ENCODE data around the gene AURKB. TPM values are rescaled to one million over a fixed set of nuclear protein-coding genes. Genes with fewer than 3 reads are reported as not detected.
A peak's percentile ranks its signal among the peaks of the same experiment; 100 is the strongest.

The AURKB gene
- total and polyA plus RNA-seq, 2 of the 13 experiments (the other 11 are each of a cell fraction or from before 2014, with no cell fraction given) = 29.5 to 75.3 TPM

GRCh38 chr17:8185582-8186445, 24.6 kb downstream of the AURKB start (continued):
- TF ChIP-seq, protein P1, sequence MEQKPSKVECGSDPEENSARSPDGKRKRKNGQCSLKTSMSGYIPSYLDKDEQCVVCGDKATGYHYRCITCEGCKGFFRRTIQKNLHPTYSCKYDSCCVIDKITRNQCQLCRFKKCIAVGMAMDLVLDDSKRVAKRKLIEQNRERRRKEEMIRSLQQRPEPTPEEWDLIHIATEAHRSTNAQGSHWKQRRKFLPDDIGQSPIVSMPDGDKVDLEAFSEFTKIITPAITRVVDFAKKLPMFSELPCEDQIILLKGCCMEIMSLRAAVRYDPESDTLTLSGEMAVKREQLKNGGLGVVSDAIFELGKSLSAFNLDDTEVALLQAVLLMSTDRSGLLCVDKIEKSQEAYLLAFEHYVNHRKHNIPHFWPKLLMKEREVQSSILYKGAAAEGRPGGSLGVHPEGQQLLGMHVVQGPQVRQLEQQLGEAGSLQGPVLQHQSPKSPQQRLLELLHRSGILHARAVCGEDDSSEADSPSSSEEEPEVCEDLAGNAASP (CRISPR knock-in tag; IDR thresholded peaks at IDR 0.05; ENCODE audit: borderline replicate concordance) = peak; percentile 79; the same call in 1 of the 2 replicates
- TF ChIP-seq HDAC1 (CRISPR knock-in tag; IDR thresholded peaks at IDR 0.05) (no peak; the same call in 1 of the 2 replicates), ZNF432 (CRISPR knock-in tag; IDR thresholded peaks at IDR 0.05; ENCODE audit: borderline replicate concordance) (no peak), TBX2 (CRISPR knock-in tag; IDR thresholded peaks at IDR 0.05; ENCODE audit: borderline replicate concordance) (no peak; the same call in 1 of the 2 replicates), MAZ (IDR thresholded peaks at IDR 0.05; ENCODE audit: borderline replicate concordance, low read depth, low read length) (no peak), MAZ (CRISPR knock-in tag; IDR thresholded peaks at IDR 0.05; ENCODE audit: low read depth) (peak; percentile 79), TFAP4 (IDR thresholded peaks at IDR 0.05; ENCODE audit: borderline replicate concordance, low read depth) (peak; percentile 62; the same call in 1 of the 2 replicates), MAFK (conservative IDR thresholded peaks at IDR 0.05 in 1 of 2, IDR thresholded peaks at IDR 0.05 in 1 of 2; ENCODE audit: low read length in 2 of 2) (no peak), PRMT3 (CRISPR knock-in tag; IDR thresholded peaks at IDR 0.05; ENCODE audit: borderline replicate concordance, low read depth) (no peak), SIN3A (IDR thresholded peaks at IDR 0.05; ENCODE audit: borderline replicate concordance, low read depth, low read length) (0 out of 2 replicates have a peak, but pooled peaks have one; percentile 50), KLF12 (CRISPR knock-in tag; IDR thresholded peaks at IDR 0.05; ENCODE audit: borderline replicate concordance) (no peak), ZNF253 (CRISPR knock-in tag; IDR thresholded peaks at IDR 0.05; ENCODE audit: borderline replicate concordance) (no peak), IKZF5 (CRISPR knock-in tag; IDR thresholded peaks at IDR 0.05) (peak; percentile 64; the same call in 1 of the 2 replicates), CC2D1A (CRISPR knock-in tag; IDR thresholded peaks at IDR 0.05) (no peak), CBFB (CRISPR knock-in tag; IDR thresholded peaks at IDR 0.05) (peak; percentile 44; the same call in 1 of the 2 replicates), SALL1 (CRISPR knock-in tag; IDR thresholded peaks at IDR 0.05) (peak; percentile 53), REL (CRISPR knock-in tag; conservative IDR thresholded peaks at IDR 0.05) (no peak), XRCC5 (optimal IDR thresholded peaks at IDR 0.05; ENCODE audit: low read length) (peak; percentile 29), SRSF4 (IDR thresholded peaks at IDR 0.05; ENCODE audit: low read depth, low read length, poor library complexity, severe bottlenecking) (no peak), MED1 (CRISPR knock-in tag; IDR thresholded peaks at IDR 0.05) (peak; percentile 46; the same call in 1 of the 2 replicates), ZNF678 (CRISPR knock-in tag; IDR thresholded peaks at IDR 0.05) (0 out of 2 replicates have a peak, but pooled peaks have one; percentile 21)
- TF ChIP-seq, protein P2, sequence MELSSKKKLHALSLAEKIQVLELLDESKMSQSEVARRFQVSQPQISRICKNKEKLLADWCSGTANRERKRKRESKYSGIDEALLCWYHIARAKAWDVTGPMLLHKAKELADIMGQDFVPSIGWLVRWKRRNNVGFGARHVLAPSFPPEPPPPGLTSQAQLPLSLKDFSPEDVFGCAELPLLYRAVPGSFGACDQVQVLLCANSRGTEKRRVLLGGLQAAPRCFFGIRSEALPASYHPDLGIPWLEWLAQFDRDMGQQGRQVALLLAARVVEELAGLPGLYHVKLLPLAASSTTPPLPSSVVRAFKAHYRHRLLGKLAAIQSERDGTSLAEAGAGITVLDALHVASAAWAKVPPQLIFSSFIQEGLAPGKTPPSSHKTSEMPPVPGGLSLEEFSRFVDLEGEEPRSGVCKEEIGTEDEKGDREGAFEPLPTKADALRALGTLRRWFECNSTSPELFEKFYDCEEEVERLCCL (CRISPR knock-in tag; IDR thresholded peaks at IDR 0.05; ENCODE audit: borderline replicate concordance) = 0 out of 2 replicates have a peak, but pooled peaks have one; percentile 2

Data from HepG2 (cell line).